HG02852 (cell line): ENCODE data around the gene NELFB.
"Not testable (repeated sequence)": the region's sequence is repeated elsewhere in the genome, so short reads cannot be mapped to it uniquely, and the experiment has no call there.

Experiments
- ATAC-seq: cut with Tn5 transposase; IDR thresholded peaks from one replicate; pipeline ENCODE4 v1.9.1; 2021; ENCODE audit warnings: mild to moderate bottlenecking, moderate library complexity; ENCODE audit not compliant: unreplicated experiment

Gene NELFB

DNA sequence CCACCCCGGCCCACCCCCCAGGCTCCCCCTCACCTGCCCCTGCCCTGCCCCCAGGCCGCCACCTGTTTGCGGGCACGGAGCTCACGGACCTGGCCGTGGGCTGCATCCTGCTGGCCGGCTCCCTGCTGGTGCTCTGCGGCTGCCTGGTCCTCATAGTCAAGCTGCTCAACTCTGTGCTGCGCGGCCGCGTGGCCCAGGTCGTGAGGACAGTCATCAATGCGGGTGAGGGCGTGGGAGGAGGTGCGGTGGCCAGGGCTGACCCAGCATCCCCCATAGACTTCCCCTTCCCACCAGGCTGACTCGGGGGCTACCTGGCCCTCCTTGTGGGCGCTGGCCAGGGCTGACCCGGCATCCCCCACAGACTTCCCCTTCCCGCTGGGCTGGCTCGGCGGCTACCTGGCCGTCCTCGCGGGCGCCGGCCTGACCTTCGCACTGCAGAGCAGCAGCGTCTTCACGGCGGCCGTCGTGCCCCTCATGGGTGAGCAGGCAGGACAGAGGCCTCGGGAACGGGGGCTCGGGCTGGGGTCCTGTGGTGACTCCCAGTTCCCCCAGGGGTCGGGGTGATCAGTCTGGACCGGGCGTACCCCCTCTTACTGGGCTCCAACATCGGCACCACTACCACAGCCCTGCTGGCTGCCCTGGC lies 21.0 kb upstream of the NELFB start:
- no peak for ATAC-seq

DNA sequence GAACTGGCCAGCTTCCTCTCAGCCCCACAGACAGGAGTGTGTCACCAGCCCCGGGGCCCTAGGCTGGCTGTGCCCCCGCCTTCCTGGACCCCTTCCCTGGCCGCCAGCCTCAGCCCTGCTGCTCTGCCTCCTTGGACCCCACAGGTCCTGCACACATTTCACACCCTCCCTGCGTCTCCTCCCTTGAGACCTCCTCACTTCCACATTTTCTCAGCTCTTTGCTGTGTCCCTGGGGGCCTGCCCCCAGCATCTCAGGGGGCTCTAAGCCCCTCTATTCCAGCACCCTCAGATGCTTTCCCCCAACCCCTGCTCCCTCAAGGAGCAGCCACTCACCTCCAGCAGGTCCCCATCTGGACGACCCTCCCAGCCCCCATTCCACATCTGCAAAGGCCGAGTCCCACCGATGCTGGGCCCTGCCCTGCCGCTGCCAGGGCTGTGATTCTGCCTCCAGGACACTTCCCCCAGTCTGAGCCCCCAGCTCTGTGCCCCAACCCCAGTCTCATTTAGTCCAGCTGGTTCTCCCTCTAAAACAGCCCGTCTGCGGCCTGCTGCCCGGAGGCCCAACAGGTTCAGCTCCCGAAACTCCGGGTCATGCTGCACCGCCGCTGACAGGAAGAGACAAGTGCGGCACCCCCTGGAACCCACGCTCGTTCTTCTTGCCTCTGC lies 20.2 kb upstream of the NELFB start:
- ATAC-seq = no peak

DNA sequence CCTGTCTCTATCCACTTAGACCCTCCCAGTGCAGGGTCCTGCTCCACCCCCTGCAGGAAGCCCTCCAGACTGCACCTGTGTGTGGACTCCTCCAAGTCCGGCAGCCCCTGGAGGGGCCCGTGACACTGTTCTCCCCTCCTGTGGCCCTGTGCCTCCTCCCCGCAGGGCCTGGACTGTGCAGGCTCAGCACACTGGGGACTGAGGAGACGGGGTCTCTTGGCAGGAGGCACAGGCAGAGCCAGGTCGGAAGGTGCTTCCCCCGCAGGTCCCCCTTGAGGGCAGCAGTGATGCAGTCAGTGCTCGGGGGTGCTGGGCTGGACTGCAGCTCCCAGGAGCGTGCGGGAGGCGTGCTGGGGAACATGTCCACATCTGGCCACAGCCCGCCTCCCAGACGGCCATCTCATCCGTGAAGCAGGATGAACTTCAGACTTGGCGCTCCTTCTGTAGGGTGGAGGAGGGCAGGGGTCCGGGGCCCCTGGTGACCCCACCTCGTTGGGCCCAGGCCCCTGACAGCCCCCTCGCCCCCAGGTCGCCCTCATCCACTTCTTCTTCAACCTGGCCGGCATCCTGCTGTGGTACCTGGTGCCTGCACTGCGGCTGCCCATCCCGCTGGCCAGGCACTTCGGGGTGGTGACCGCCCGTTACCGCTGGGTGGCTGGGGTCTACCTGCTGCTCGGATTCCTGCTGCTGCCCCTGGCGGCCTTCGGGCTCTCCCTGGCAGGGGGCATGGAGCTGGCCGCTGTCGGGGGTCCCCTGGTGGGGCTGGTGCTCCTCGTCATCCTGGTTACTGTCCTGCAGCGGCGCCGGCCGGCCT lies 19.5 kb upstream of the NELFB start:
- no peak for ATAC-seq

DNA sequence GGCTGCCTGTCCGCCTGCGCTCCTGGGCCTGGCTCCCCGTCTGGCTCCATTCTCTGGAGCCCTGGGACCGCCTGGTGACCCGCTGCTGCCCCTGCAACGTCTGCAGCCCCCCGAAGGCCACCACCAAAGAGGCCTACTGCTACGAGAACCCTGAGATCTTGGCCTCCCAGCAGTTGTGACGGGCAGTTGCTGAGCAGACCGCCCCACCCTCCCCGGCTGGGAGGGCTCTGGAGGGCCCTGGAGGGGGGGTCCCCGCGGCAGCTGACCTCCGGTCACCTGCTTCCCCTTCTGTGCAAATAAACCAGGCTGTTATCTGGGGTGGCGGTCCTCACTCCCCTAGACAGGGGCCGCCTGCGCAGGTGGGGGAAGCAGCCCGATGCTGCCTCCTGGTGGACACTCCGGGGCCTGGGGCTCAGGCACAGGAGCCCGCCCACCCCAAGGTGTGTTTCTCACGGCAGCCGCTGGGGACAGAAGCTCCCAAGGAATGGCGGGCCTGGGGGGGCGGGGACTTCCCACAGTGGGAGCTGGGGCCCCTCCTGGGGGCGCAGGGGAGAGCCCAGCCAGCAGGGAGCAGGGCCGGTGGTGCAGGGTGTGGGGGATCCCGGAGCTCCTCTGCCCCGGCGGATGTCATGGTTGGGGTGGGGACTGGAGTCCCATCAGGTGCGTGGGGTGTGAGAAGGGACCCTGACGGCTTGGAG lies 18.7 kb upstream of the NELFB start:
- no peak for ATAC-seq

DNA sequence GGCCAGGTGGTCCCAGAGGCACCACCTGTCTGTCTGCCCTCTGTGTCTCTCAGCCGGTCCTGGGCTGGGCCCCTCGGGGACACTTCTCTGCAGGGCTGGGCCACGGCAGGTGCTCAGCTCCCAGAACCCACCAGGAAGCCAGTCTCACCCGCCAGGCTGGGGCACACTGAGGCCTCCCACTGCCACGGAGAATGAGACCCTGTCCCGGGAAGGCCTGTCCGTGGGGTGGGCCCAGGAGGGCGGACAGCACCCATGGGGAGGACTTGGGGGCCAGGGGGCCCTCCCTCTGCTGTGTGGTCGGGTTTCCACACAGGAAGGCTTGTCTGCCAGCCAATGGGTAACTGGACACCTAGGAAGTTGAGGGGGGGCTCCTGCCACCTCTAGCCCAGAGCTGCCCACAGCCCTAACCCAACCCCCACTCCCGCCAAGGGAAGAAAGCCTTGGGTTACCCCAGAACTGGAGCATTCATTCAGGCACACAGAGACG lies 18.1 kb upstream of the NELFB start:
- no peak for ATAC-seq

DNA sequence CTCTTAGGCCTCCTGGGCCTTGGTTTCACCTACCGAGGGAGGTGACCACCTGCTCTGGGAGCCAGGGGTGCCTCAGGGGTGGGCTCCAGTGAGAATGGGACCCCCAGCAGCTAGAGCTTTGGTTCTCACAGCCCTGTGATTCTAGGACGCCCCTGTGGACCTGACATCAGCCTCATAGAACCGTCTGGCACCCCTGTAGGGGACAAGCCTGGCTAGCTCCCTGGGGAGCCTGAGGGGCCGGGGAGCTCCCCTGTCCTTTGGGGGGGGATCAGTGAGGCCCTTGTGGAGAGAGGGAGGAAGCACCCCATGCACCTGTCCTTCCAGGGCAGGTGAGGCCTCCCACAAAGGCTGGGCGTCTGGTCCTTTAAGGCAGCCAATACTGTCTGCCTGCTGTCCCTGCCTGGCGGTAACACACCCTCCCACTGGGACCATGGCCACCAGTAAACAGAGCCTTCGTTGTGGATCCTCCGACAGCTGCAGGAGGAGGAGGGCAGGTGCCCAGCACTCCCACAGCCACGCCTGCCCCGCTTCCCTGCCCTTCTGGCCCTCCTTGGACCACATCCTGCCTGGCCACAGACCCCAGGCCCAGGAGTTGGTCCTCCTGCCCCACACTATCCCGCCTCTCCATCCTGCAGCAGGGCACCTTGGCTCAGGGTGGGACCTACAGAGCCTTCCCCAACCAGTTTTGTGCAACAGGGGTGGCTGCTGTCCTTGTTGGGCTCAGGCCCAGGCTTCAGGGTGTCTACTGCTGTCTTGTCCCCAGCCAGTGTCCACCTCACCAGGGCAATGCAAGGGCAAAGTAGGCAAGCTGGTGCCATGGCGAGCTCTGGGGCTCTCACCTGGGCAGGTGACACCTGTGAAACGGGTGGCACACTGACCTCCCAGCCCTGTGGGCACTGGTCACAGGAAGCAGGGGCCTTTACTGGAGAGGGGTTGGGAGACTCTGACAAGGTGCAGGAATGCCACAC lies 17.1 kb upstream of the NELFB start:
- no peak for ATAC-seq

DNA sequence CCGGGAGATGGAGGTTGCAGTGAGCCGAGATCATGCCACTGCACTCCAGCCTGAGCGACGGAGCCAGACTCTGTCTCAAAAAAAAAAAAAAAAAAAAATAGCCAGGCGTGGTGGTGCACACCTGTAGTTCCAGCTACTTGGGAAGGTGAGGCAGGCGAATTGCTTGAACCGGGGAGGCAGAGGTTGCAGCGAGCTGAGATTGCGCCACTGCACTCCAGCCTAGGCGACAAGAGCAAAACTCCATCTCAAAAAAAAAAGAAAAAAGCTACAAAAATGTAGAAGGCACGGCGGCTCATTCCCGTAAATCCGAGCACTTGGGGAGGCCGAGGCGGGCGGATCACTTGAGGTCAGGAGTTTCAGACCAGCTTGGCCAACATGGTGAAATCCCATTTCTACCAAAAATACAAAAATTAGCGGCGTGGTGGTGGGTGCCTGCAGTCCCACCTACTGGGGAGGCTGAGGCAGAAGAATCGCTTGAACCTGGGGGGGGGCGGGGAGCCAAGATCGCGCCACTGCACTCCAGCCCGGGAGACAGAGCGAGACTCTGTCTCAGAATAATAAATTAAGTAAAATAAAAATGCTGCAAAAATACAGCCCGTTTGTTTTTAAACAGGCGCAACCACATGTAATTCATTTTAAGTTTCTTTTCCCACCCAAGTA lies 15.5 kb upstream of the NELFB start:
- not testable (repeated sequence) for ATAC-seq

DNA sequence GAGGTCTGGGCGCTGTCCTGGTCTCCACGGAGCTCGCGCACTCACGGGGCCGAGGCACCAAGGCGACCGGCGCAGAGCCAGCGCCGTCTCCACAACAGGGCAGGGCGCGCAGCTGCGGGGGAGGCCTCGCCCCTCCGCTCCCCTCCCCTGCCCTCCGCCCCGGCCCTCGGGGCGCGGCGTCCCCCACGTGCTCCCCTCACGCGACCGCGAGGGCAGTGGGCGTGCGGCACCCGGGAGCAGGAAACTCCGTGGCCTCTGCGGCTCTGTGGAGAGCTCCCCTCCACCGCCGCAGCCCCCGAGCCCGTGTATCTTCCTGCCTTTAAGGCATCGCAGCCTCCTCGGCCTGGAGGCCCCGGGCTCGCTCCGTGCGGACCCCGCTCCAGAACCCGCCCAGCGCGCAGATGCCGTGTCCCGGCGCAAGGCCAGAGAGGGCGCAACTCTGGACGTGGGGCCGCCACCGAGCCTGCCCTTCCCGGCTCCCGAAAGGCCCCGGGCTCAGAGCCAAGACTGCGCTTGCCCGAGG lies 14.7 kb upstream of the NELFB start:
- ATAC-seq = peak; percentile 23

DNA sequence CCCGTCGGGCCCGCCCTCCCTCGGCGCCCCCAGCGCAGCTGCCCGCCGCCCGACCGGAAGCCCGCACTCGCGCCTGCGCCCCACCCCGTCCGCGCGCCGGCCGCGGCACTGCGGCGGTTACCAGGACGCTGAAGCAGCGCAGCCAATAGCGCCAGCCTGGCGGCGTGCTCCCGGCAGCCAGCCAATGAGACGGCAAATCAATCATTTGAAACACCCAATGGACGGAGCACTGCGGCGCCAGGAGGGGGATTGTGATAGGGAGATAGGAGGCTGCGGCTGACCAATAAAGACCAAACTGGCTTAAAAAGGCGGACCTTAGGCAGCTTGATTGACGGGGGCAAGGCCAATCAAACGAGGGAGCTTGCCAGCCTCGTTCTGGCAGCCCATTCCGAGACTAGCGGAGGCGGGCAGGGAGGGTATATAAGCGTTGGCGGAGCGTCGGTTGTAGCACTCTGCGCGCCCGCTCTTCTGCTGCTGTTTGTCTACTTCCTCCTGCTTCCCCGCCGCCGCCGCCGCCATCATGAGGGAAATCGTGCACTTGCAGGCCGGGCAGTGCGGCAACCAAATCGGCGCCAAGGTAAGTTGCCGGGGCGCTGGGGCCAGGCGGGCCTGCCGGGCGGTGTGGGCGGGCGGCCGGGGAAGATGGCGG lies 14.2 kb upstream of the NELFB start, which contains the start of gene TUBB4B:
Gene TUBB4B, plus strand, starts transcription at position 447 of the 649 bp plus-strand sequence. Its CDS starts 74 bp downstream, at position 521.
- ATAC-seq = peak; percentile 75

DNA sequence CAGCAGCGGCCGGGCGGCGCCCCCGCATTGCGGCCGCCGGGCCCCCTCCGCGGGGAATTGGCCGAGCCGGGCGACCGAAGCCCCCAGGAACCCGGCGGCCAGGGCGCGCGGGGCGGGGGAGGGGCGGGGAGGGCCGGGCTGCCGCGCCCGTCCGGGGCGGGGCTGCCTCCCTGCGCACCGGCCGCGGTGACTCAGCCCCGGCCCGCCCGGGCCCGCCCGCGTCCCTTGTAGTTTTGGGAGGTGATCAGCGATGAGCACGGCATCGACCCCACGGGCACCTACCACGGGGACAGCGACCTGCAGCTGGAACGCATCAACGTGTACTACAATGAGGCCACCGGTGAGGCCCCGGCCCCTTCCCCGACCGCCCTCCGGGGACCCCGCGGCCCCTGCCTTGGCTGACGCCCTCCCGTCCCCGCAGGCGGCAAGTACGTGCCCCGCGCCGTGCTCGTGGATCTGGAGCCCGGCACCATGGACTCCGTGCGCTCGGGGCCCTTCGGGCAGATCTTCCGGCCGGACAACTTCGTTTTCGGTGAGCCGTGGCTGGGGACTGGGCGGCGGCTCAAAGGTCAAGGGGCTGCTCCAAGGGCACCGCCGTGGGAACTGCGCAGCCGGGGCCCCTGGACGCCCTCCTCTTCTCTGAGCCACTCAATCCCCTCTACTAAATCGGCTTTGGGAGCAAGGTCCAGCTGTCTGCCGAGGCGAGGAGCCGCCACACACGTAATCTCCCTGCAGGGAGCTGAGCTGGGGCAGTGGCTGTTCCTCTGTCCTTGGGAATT lies 13.4 kb upstream of the NELFB start:
- peak; percentile 10 for ATAC-seq

DNA sequence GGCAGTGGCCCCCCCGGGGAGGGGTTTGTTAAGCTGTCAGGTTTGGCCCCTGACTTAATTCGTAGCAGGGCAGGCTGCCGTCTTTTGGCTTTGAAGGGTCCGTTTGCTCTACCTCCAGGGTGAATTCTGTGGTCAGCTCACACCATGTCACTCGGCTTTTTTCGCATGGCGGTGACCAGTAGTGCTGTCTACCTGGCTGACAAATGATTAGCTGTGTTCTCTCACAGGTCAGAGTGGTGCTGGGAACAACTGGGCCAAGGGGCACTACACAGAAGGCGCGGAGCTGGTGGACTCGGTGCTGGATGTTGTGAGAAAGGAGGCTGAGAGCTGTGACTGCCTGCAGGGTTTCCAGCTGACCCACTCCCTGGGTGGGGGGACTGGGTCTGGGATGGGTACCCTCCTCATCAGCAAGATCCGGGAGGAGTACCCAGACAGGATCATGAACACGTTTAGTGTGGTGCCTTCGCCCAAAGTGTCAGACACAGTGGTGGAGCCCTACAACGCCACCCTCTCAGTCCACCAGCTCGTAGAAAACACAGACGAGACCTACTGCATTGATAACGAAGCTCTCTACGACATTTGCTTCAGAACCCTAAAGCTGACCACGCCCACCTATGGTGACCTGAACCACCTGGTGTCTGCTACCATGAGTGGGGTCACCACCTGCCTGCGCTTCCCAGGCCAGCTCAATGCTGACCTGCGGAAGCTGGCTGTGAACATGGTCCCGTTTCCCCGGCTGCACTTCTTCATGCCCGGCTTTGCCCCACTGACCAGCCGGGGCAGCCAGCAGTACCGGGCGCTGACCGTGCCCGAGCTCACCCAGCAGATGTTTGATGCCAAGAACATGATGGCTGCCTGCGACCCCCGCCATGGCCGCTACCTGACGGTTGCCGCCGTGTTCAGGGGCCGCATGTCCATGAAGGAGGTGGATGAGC lies 12.6 kb upstream of the NELFB start:
- ATAC-seq = no peak

DNA sequence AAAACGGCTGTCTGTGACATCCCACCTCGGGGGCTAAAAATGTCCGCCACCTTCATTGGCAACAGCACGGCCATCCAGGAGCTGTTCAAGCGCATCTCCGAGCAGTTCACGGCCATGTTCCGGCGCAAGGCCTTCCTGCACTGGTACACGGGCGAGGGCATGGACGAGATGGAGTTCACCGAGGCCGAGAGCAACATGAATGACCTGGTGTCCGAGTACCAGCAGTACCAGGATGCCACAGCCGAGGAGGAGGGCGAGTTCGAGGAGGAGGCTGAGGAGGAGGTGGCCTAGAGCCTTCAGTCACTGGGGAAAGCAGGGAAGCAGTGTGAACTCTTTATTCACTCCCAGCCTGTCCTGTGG lies 11.9 kb upstream of the NELFB start:
- ATAC-seq = not testable (repeated sequence)

DNA sequence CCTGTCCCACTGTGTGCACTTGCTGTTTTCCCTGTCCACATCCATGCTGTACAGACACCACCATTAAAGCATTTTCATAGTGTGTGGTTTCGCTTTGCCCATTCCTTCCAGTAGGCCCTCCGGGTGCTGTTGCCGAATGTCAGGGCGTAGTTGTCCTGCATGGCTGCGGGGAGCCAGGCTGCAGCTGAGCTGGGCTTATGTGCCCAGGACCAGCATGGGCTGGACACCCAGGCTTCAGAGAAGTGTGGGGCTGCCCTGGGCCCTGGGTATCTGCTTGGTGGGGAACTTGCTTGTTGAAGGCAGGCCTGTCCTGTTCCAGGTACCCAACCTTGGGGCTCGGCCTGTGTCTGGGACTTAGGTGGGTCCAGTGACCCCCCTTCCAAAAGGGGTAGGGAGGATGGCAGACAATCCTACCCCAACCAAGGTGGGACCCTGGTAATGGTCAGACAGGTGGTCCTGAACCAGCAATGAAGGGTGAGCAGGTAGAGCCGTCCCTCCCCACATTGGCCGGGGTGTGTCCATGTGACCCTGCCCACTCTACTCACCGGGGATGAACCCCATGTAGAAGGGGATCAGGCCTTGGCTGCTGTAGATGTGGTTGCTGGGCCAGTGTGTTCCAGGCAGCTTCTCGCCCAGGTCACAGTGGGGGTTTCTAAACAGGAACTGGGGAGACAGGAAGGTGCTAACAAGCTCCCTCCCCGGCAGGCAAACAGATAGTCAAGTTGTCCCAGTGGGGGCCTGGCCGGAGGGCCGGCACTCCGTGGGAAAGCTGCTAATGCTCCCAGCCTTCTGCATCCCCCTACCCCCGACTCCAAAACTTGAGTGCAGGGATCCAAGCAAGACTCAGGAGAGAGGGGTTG lies 11.3 kb upstream of the NELFB start:
- no peak for ATAC-seq

DNA sequence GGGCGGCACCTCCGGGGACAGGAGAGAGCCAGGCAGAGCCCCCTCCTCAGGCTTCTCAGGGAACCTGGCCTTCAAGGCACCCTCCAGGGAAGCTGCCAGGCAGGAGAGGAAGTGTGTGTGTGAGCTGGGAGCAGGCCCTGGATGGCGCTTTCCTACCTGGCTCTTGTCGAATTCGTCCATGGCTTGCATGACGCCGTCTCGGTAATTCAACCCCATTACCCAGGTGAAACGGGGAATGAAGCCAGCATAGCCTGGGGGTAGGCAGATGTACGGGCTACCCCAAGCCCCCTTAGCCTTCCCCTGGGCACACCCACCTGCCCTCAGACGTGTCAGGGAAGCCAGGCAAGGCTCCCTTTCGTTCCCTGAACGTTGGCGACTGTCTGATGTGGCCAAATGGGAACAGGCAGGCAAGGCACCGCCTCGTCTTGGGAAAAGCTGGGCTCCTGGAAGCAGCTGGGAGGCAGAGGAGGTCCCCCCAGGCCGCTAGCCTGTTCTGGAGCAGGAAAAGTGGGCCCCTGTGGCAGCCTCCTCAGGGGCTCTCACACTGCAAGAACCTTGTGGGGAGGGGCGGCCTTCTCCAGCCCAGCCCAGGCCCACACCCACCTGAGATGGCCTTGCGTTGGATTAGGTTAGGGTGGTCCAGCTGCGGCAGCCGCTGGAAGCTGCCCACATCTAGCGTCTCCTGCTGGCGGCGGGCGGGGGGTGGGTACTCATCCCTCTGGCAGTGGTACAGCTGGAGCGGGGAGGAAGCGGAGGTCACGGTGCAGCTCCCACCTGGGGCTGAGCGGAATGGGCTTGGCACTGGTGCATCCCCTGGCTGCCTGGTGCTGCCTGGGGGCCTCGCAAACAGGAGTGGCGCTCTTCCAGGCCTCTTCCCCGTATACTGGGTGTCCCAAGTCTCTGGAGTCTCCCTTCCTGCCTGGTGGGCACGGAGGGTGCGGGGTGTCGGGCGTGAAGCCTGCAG lies 10.4 kb upstream of the NELFB start:
- no peak for ATAC-seq
